GM18873 (cell line): ENCODE measurements around the gene ACTBL2.
"Not testable (repeated sequence)": the region's sequence is repeated elsewhere in the genome, so short reads cannot be mapped to it uniquely, and the experiment has no call there.

Experiments used
- ATAC-seq: cut with Tn5 transposase; IDR thresholded peaks from one replicate; pipeline ENCODE4 v1.9.1; 2021; ENCODE audit warnings: mild to moderate bottlenecking, moderate library complexity, moderate number of reproducible peaks; ENCODE audit not compliant: unreplicated experiment, low FRiP score

The ACTBL2 gene

GRCh38 chr5:57482671-57483106 is at the start of gene ACTBL2:
Gene ACTBL2 (minus strand): TSS chr5:57482811. CDS start chr5:57482707, 104 bp downstream.
- ATAC-seq: no peak

DNA sequence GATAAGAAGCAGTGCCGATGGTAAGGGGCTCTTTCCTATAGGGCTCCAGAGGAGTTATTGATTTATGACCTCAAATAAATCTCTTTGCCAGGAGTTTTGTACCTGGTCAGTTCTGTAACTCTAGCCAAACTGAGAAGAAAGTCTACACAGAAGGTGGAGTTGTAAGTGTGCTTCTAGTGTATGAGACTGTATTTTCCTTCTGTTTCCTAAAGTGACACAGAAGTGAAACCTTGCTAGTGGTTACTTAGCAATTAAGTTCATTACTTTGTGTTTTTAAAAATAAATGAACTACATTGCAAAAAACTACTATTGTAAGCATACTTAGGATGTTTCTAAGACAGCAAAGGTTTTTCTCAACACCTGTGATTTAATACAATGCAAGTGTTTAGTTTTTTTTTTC is 48.7 kb upstream of the ACTBL2 start:
- ATAC-seq: no peak

DNA sequence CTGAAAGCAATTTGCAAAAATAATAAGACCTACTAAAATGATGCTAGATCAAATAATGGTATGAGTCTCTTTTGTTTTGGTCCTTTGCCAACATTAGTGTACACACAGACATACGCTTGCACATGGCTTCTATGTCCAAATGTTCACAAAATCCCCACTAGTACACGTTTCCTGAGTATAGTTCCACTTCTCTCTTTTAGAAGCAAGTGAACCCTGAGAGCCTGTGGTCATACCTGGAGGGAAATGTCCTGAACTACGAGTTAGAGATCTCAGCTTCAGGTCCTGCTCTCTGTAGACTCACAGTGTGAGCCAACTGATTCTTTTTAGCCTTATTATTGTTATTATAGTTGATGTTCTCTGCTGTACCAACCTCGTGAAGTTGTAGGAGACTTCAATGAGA is 47.3 kb upstream of the ACTBL2 start:
- ATAC-seq: no peak

GRCh38 chr5:57527870-57528269 is 45.3 kb upstream of the ACTBL2 start:
- no peak for ATAC-seq

- ATAC-seq: no peak
Measured at GRCh38 chr5:57524348-57525060, 41.9 kb upstream of the ACTBL2 start.

- ATAC-seq: not testable (repeated sequence)
Measured at GRCh38 chr5:57522477-57522876, 39.9 kb upstream of the ACTBL2 start.

DNA sequence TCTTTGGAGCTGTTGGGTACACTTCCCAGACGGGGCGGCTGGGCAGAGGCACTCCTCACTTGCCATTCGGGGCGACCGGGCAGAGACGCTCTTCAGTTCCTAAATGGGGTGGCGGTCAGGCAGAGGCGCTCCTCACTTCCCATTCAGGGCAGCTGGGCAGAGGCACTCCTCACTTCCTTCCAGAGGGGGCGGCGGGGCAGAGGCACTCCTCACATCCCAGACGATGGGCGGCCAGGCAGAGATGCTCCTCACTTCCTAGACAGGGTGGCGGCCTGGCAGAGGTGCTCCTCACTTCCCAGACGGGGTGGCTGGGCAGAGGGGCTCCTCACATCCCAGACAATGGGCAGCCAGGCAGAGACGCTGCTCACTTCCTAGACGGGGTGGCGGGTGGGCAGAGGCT is 35.8 kb upstream of the ACTBL2 start:
- ATAC-seq: not testable (repeated sequence)

GRCh38 chr5:57517250-57517649 is 34.6 kb upstream of the ACTBL2 start:
- ATAC-seq: no peak

DNA sequence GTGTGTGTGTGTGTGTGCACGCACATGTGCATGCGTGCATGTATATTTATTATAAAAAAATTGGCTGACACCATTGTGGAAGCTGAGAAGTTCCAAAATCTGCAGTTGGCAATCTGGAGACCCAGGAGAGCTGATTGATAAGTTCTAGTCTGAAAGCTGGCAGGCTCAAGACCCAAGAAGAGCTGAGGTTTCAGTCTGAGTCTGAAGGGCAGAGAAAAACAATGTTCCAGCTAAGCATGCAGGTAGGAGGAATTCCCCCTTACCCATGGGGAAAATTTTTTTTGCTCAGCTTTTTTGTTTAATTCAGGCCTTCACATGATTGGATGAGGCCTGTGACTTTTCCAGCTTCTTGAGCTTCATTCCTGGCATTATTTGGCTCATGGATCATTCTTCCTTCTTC is 31.2 kb upstream of the ACTBL2 start:
- ATAC-seq: no peak

GRCh38 chr5:57511321-57511720 is 28.7 kb upstream of the ACTBL2 start:
- ATAC-seq: no peak

DNA sequence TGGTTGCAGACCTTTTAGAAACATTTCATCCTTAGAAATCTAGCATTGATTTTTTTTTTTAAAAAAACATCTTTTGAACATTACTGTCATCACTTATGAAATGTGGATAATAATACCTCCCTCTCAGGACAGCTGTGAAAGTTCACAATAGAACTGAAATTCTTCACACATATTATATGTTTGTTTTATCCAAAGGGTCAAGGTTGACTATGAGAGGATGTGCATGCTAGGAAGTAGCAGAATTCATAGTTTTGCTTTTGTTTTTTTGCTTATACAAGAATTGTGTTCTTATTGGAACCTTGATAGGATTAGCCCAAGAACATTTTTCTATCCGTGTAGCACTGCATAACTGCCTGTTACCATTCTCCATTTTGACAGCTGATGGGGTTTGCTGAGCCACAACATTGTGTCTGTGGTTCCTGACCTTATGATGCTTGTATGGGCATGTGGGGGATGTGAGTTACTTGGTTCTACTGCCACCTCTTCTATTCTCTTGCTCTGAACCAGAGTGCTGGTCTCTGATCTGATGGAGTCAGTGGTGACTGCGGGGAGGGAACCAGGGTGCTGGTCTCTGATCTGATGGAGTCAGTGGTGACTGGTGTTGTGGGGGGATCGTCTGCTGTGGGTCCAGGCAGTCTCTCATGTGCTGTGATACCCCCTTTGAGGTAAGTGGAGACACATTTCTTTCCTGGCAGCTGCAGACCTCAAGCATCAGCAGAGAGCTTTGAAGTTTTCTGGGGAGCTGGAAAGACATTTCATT is 27.1 kb upstream of the ACTBL2 start:
- no peak for ATAC-seq

DNA sequence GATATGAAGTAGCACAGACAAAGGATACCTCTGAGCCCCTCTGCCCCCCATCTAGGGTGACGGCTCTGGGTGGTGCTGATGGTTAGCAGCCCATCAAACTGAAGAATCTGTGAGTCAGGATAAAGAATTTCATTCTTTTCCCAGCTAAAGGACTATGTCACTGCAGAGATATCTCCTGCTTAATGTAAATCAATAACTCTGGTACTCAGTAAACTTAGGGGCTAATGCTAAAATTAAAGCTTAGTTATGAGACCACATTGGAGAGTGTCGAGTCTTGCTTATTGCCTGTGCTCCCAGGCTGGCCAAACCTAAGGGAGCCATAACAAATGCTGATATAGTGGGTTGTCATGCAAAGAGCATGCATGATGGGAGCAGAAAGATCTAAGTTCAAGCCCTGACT is 25.6 kb upstream of the ACTBL2 start:
- ATAC-seq: no peak

- ATAC-seq: no peak
Measured at GRCh38 chr5:57505272-57506200, 22.9 kb upstream of the ACTBL2 start.

DNA sequence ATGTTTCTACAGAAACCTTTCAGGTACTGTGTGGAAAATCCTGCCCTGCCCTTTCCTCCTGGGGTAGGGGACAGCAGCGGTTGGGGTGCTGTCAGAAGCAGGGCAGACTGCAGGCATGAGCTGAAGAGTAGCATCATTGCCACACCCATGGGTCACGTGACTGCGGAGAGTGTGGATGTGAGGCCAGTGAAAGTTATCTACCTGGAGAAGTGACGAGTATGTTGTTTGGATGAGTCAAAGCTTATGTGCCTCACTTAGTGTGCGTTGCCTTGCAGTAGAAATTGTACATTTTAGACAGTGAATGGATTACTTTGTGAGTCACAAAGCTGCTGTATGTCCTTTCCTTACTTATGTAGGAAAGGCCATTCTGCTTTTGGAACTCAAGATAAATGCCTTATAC is 21.7 kb upstream of the ACTBL2 start:
- no peak for ATAC-seq

DNA sequence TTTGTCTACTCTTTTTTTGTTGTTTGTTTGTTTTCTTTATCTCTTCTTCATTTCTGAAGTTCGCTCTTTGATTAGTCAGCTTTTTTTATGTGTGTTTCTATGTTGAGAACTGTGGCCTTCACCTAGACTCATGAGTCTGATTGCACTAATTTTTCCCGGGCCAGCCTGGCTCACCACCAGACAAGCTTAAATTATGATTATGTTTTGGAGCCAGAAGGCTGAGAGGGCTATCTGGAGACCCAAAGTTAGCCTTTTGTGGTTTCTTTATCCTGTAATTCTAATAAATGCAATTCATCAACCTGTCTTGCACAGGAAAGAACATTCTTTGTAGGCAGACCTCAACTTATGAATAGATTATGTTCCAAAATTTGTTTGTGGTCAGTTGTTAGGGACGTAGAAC is 20.8 kb upstream of the ACTBL2 start:
- no peak for ATAC-seq

GRCh38 chr5:57501414-57502201 is 19.0 kb upstream of the ACTBL2 start:
- ATAC-seq: no peak

- ATAC-seq: peak; percentile 94
Measured at GRCh38 chr5:57499262-57500050, 16.8 kb upstream of the ACTBL2 start.

GRCh38 chr5:57497733-57498132 is 15.1 kb upstream of the ACTBL2 start:
- ATAC-seq: no peak
